Gastrocnemius medialis (tissue), 4 donors: ENCODE data around the gene CDK7.

Source experiments
- POLR2A ChIP-seq, 2 donors: fragments of 450-650 bp; IDR thresholded peaks; one replicate each; pipeline ENCODE4 v1.6.1; 2017; ENCODE audit warnings: antibody characterized with exemption in 2 of 2, mild to moderate bottlenecking in 2 of 2, moderate library complexity in 2 of 2
- TF ChIP-seq, protein P1 (sequence below), 5 experiments: fragments of 450-650 bp in 3 of 5; fragments of 200-600 bp in 2 of 5; sonication (generic) in 2 of 5; IDR thresholded peaks in 4 of 5; conservative IDR thresholded peaks in 1 of 5; 1 replicate in 4 of 5; 2 replicates in 1 of 5; pipeline ENCODE4 v1.5.1; 2016 to 2019; ENCODE audit warnings: antibody characterized with exemption in 5 of 5, mild to moderate bottlenecking in 3 of 5, moderate library complexity in 3 of 5

DNA sequence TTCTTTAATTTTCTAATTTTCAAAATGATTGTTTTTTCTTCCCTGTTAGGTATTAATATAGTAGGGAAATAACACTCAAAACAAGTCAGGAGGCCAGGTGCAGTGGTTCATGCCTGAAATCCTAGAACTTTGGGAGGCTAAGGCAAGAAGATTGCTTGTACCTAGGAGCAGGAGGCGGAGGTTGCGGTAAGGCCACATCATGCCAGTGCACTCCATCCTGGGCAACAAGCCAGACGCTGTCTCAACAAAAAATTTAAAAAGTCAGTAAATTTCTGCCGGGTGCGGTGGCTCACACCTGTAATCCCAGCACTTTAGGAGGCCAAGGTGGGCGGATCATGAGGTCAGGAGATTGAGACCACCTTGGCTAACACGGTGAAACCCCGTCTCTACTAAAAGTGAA is 10.2 kb upstream of the CDK7 start:
- TF ChIP-seq, protein P1, sequence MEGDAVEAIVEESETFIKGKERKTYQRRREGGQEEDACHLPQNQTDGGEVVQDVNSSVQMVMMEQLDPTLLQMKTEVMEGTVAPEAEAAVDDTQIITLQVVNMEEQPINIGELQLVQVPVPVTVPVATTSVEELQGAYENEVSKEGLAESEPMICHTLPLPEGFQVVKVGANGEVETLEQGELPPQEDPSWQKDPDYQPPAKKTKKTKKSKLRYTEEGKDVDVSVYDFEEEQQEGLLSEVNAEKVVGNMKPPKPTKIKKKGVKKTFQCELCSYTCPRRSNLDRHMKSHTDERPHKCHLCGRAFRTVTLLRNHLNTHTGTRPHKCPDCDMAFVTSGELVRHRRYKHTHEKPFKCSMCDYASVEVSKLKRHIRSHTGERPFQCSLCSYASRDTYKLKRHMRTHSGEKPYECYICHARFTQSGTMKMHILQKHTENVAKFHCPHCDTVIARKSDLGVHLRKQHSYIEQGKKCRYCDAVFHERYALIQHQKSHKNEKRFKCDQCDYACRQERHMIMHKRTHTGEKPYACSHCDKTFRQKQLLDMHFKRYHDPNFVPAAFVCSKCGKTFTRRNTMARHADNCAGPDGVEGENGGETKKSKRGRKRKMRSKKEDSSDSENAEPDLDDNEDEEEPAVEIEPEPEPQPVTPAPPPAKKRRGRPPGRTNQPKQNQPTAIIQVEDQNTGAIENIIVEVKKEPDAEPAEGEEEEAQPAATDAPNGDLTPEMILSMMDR (IDR thresholded peaks at IDR 0.05 in 4 of 5, conservative IDR thresholded peaks at IDR 0.05 in 1 of 5), result no peak
- TF ChIP-seq POLR2A (IDR thresholded peaks at IDR 0.05), result no peak
